Activated CD8-positive, alpha-beta memory T cell treated with anti-CD3 and anti-CD28 coated beads, Interleukin-2, amount 50 U/mL, for 24 hours (primary cell): ENCODE data around the gene SELENON.

ENCODE experiments used
- DNase-seq: peaks from one replicate; pipeline ENCODE4 v3.0.0-alpha.2; 2020; ENCODE audit errors: extremely low read depth

The SELENON gene

GRCh38 chr1:25799935-25800702 lies at the start of gene SELENON:
SELENON (plus strand) TSS chr1:25800193; CDS start chr1:25800231, 38 bp downstream.
- DNase-seq: no peak

GRCh38 chr1:25750923-25751605 lies 48.9 kb upstream of the SELENON start:
- DNase-seq: no peak

GRCh38 chr1:25754470-25755181 lies 45.4 kb upstream of the SELENON start:
- no peak for DNase-seq

- no peak for DNase-seq
Observed at GRCh38 chr1:25755475-25756125, 44.4 kb upstream of the SELENON start.

GRCh38 chr1:25756215-25756614 lies 43.8 kb upstream of the SELENON start:
- no peak for DNase-seq

GRCh38 chr1:25757151-25757845 lies 42.7 kb upstream of the SELENON start:
- no peak for DNase-seq

- no peak for DNase-seq
Observed at GRCh38 chr1:25757846-25758185, 42.2 kb upstream of the SELENON start.

GRCh38 chr1:25758466-25759070 lies 41.4 kb upstream of the SELENON start:
- DNase-seq: no peak

GRCh38 chr1:25760122-25760719 lies 39.8 kb upstream of the SELENON start:
- DNase-seq: no peak

GRCh38 chr1:25760871-25761270 lies 39.1 kb upstream of the SELENON start:
- DNase-seq: no peak

- no peak for DNase-seq
Observed at GRCh38 chr1:25763493-25763892, 36.5 kb upstream of the SELENON start.

- no peak for DNase-seq
Observed at GRCh38 chr1:25765136-25765922, 34.7 kb upstream of the SELENON start.

- DNase-seq: no peak
Observed at GRCh38 chr1:25765923-25766589, 33.9 kb upstream of the SELENON start.

- DNase-seq: no peak
Observed at GRCh38 chr1:25766721-25767436, 33.1 kb upstream of the SELENON start.

- DNase-seq: no peak
Observed at GRCh38 chr1:25767437-25767770, 32.6 kb upstream of the SELENON start.

GRCh38 chr1:25768999-25769398 lies 31.0 kb upstream of the SELENON start:
- DNase-seq: no peak

- no peak for DNase-seq
Observed at GRCh38 chr1:25769625-25770383, 30.2 kb upstream of the SELENON start.

GRCh38 chr1:25770541-25771220 lies 29.3 kb upstream of the SELENON start:
- no peak for DNase-seq
